Mucosa of descending colon (tissue), 3 donors: ENCODE results near the gene PEAK1. TPM values are rescaled to one million over a fixed set of nuclear protein-coding genes. Genes with fewer than 3 reads are reported as not detected.
A peak's percentile ranks its signal among the peaks of the same experiment; 100 is the strongest.

Experiments used
- ATAC-seq: fragments of 200-7000 bp; cut with Tn5 transposase; one replicate; pipeline ENCODE4 v1.9.1; 2020; ENCODE audit warnings: mild to moderate bottlenecking, moderate library complexity
- DNase-seq, 3 donors: peaks; one replicate each; pipeline ENCODE4 v3.0.0-alpha.2; 2020
- H3K36me3 ChIP-seq: fragments of 200-600 bp; one replicate; pipeline ENCODE4 v1.8.0; 2021; ENCODE audit warnings: low read depth, mild to moderate bottlenecking
- H3K4me1 ChIP-seq: fragments of 200-600 bp; one replicate; pipeline ENCODE4 v1.8.0; 2021; ENCODE audit warnings: low read depth, mild to moderate bottlenecking
- H3K4me3 ChIP-seq: fragments of 200-600 bp; one replicate; pipeline ENCODE4 v1.8.0; 2021; ENCODE audit warnings: mild to moderate bottlenecking
- H3K9me3 ChIP-seq: fragments of 200-600 bp; one replicate; pipeline ENCODE4 v1.8.0; 2021; ENCODE audit warnings: mild to moderate bottlenecking
- CTCF ChIP-seq: fragments of 200-600 bp; IDR thresholded peaks from one replicate; pipeline ENCODE4 v1.8.0; 2022; ENCODE audit warnings: antibody characterized with exemption, mild to moderate bottlenecking
- intact Hi-C, 2 donors: fragments of 100-400 bp; cut with DNase I in 1 of 2; cut with micrococcal nuclease in 1 of 2; formaldehyde crosslinking; loops; one replicate each; pipeline versions ENCODE4 v1.11.0 to v1.11.1; 2022; cut with DNase I, micrococcal nuclease
- total RNA-seq, 3 donors: library from RNA; stranded (reverse); fragmentation: NEBNext Ultra II Directional in 2 of 3; extraction: Animal tissue kit (Norgen Biotek cat#: 25700) in 2 of 3; gene quantifications; one replicate each; pipeline versions ENCODE4 v1.2.1 to v1.2.4, GENCODE V29; 2021 to 2023
- donor health status: DM: no; HTN: no; CAD: no; lungs with moderate emphysema.
- donor health status: DM: no; HTN: no; CAD: no.
- donor health status: DM: no; HTN: yes; CAD: no.

The PEAK1 gene
- total RNA-seq, 3 donors from 2014 or later = 47.9 to 75.3 (median 65.7) TPM

GRCh38 chr15:77138167-77138522, 281.8 kb downstream of the PEAK1 start:
- no peaks in the 10 kb centered on the region for H3K36me3 ChIP-seq
- intact Hi-C loops = no loop called here
- no peak for TF ChIP-seq CTCF
- no peak overlapping the region for H3K4me3 ChIP-seq
- no peak for DNase-seq
- H3K4me1 ChIP-seq = peaks cover 5% of the 10 kb centered on the region
- peaks cover 9% of the 10 kb centered on the region for H3K9me3 ChIP-seq
- peak; percentile 80 for ATAC-seq

GRCh38 chr15:77135181-77135580, 284.7 kb downstream of the PEAK1 start:
- H3K36me3 ChIP-seq = no peaks in the 10 kb centered on the region
- no peak for TF ChIP-seq CTCF
- H3K4me1 ChIP-seq = peaks cover 5% of the 10 kb centered on the region
- DNase-seq (no peak), ATAC-seq (no peak)
- H3K4me3 ChIP-seq = no peak overlapping the region
- intact Hi-C loops = no loop called here
- peaks cover 2% of the 10 kb centered on the region for H3K9me3 ChIP-seq

- DNase-seq (no peak), ATAC-seq (no peak)
- intact Hi-C loops = no loop called here
- H3K4me1 ChIP-seq = no peaks in the 10 kb centered on the region
- H3K4me3 ChIP-seq = no peak overlapping the region
- no peaks in the 10 kb centered on the region for H3K36me3 ChIP-seq
- no peaks in the 10 kb centered on the region for H3K9me3 ChIP-seq
- TF ChIP-seq CTCF = no peak
Measured at GRCh38 chr15:77130315-77130930, 289.5 kb downstream of the PEAK1 start.

- no peaks in the 10 kb centered on the region for H3K9me3 ChIP-seq
Measured at GRCh38 chr15:77127626-77128025, 292.3 kb downstream of the PEAK1 start.

GRCh38 chr15:77126529-77127326, 293.2 kb downstream of the PEAK1 start:
- intact Hi-C loops = no loop called here
- Histone ChIP-seq H3K4me3 (no peak overlapping the region), H3K4me1 (no peaks in the 10 kb centered on the region), H3K36me3 (no peaks in the 10 kb centered on the region), H3K9me3 (no peaks in the 10 kb centered on the region)
- TF ChIP-seq CTCF = no peak
- no peak for ATAC-seq
- DNase-seq = no peak

More at GRCh38 chr15:77127626-77128025, 292.3 kb downstream of the PEAK1 start:
- no peak for DNase-seq
- no peak for TF ChIP-seq CTCF
- Histone ChIP-seq H3K4me3 (no peak overlapping the region), H3K36me3 (no peaks in the 10 kb centered on the region), H3K4me1 (no peaks in the 10 kb centered on the region)
- ATAC-seq = no peak
- intact Hi-C loops = no loop called here
